ENCODE data around the gene WWOX.

DNA sequence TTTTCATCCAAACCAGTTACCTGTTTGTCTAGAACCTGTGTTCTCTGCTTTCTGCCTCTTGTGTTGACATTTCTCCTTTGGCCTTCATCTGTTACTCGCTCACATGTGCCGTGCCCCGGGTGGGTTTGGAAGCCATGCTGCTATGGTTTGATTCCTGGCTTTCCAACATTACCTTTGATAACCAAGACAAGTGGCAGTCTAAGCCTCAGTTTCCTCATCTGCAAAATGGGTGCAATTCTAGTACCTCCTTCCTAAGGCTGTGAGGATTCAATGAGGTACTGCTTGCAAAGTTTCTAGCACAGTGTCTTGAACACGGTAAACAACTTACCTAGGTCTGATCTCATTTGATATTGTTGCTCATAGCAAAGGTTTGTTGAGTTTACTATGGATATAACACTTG lies 665.0 kb downstream of the WWOX start:
- TF ChIP-seq CEBPB (IDR thresholded peaks at IDR 0.05) = no peak
- TF ChIP-seq SMC3 (IDR thresholded peaks at IDR 0.05) = no peak
- TF ChIP-seq, protein P1, sequence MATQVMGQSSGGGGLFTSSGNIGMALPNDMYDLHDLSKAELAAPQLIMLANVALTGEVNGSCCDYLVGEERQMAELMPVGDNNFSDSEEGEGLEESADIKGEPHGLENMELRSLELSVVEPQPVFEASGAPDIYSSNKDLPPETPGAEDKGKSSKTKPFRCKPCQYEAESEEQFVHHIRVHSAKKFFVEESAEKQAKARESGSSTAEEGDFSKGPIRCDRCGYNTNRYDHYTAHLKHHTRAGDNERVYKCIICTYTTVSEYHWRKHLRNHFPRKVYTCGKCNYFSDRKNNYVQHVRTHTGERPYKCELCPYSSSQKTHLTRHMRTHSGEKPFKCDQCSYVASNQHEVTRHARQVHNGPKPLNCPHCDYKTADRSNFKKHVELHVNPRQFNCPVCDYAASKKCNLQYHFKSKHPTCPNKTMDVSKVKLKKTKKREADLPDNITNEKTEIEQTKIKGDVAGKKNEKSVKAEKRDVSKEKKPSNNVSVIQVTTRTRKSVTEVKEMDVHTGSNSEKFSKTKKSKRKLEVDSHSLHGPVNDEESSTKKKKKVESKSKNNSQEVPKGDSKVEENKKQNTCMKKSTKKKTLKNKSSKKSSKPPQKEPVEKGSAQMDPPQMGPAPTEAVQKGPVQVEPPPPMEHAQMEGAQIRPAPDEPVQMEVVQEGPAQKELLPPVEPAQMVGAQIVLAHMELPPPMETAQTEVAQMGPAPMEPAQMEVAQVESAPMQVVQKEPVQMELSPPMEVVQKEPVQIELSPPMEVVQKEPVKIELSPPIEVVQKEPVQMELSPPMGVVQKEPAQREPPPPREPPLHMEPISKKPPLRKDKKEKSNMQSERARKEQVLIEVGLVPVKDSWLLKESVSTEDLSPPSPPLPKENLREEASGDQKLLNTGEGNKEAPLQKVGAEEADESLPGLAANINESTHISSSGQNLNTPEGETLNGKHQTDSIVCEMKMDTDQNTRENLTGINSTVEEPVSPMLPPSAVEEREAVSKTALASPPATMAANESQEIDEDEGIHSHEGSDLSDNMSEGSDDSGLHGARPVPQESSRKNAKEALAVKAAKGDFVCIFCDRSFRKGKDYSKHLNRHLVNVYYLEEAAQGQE (IDR thresholded peaks at IDR 0.05) = no peak
- TF ChIP-seq POLR2A (IDR thresholded peaks at IDR 0.05; ENCODE audit: low read length) = no peak
- TF ChIP-seq JUNB (IDR thresholded peaks at IDR 0.05) = no peak
- TF ChIP-seq PHF8 (IDR thresholded peaks at IDR 0.05; ENCODE audit: borderline replicate concordance, low read depth) = no peak
- TF ChIP-seq, protein P2, sequence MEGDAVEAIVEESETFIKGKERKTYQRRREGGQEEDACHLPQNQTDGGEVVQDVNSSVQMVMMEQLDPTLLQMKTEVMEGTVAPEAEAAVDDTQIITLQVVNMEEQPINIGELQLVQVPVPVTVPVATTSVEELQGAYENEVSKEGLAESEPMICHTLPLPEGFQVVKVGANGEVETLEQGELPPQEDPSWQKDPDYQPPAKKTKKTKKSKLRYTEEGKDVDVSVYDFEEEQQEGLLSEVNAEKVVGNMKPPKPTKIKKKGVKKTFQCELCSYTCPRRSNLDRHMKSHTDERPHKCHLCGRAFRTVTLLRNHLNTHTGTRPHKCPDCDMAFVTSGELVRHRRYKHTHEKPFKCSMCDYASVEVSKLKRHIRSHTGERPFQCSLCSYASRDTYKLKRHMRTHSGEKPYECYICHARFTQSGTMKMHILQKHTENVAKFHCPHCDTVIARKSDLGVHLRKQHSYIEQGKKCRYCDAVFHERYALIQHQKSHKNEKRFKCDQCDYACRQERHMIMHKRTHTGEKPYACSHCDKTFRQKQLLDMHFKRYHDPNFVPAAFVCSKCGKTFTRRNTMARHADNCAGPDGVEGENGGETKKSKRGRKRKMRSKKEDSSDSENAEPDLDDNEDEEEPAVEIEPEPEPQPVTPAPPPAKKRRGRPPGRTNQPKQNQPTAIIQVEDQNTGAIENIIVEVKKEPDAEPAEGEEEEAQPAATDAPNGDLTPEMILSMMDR (IDR thresholded peaks at IDR 0.05) = no peak
